IMR-90 (cell line): ENCODE results near the gene SRSF4. TPM values are rescaled to one million over a fixed set of nuclear protein-coding genes. Genes with fewer than 3 reads are reported as not detected.

Experiments used
- ATAC-seq: fragments of 200-7000 bp; cut with Tn5 transposase; 2 replicates; pipeline ENCODE4 v1.9.1; 2020; ENCODE audit warnings: low read depth, mild to moderate bottlenecking, moderate library complexity
- BruUV-seq: library from RNA; stranded (reverse); fragments of 400-500 nt; replicated peaks from 2 replicates; lab custom pipeline; 2021; lab: Mats Ljungman, UMichigan
- CTCF ChIA-PET: fragments of 300-600 bp; formaldehyde crosslinking; extraction: SDS; loops from one replicate; lab custom pipeline; 2021; ENCODE audit warnings: antibody characterized with exemption; lab: Yijun Ruan, JAX
- POLR2A ChIA-PET: fragments of 300-600 bp; sonication (Branson Sonifier 250); formaldehyde crosslinking; loops from one replicate; lab custom pipeline; 2022; ENCODE audit warnings: antibody characterized with exemption; ENCODE audit not compliant: unreplicated experiment; lab: Charles Lee
- DNase-seq: peaks from one replicate; pipeline ENCODE4 v3.0.0; 2013
- H2AFZ ChIP-seq: replicated peaks from 2 replicates; pipeline ENCODE3; 2013; ENCODE audit warnings: low read length, mild to moderate bottlenecking; ENCODE audit not compliant: poor library complexity
- H2AK5ac ChIP-seq: 2 replicates; pipeline ENCODE4 v1.6.1; 2013; ENCODE audit warnings: low read depth, low read length, inconsistent platforms
- H2AK9ac ChIP-seq: replicated peaks from 2 replicates; pipeline ENCODE3; 2013; ENCODE audit warnings: mild to moderate bottlenecking, low read depth, low read length, moderate library complexity; ENCODE audit not compliant: poor library complexity
- H2BK120ac ChIP-seq: 2 replicates; pipeline ENCODE4 v1.6.1; 2013; ENCODE audit warnings: low read depth, low read length, inconsistent platforms
- H2BK15ac ChIP-seq: 3 replicates; pipeline ENCODE4 v1.6.1; 2013; ENCODE audit warnings: low read depth, low read length, inconsistent platforms
- H2BK20ac ChIP-seq: 2 replicates; pipeline ENCODE4 v1.6.1; 2013; ENCODE audit warnings: low read depth, mild to moderate bottlenecking, inconsistent platforms, low read length, moderate library complexity
- H2BK5ac ChIP-seq: 2 replicates; pipeline ENCODE4 v1.6.1; 2013; ENCODE audit warnings: mild to moderate bottlenecking, low read depth, low read length, inconsistent platforms; ENCODE audit not compliant: poor library complexity, severe bottlenecking
- H3K14ac ChIP-seq: replicated peaks from 2 replicates; pipeline ENCODE4 v1.6.1; 2013; ENCODE audit warnings: low read depth, low read length, inconsistent platforms
- H3K18ac ChIP-seq: 2 replicates; pipeline ENCODE4 v1.6.1; 2013; ENCODE audit warnings: low read depth, low read length, control low read depth
- H3K23ac ChIP-seq: 2 replicates; pipeline ENCODE4 v1.6.1; 2013; ENCODE audit warnings: low read depth, low read length, inconsistent platforms
- H3K27ac ChIP-seq: 2 replicates; pipeline ENCODE4 v1.5.1; 2013; ENCODE audit warnings: mild to moderate bottlenecking, control low read depth, low read length; ENCODE audit not compliant: insufficient read depth
- H3K27me3 ChIP-seq: 2 replicates; pipeline ENCODE4 v1.6.1; 2013; ENCODE audit warnings: low read length; ENCODE audit not compliant: control insufficient read depth, insufficient read depth
- H3K36me3 ChIP-seq: 2 replicates; pipeline ENCODE4 v1.6.1; 2013; ENCODE audit warnings: low read length, mixed read lengths; ENCODE audit not compliant: control insufficient read depth, insufficient read depth
- H3K4ac ChIP-seq: 2 replicates; pipeline ENCODE4 v1.6.1; 2013; ENCODE audit warnings: low read depth, low read length, inconsistent platforms
- H3K4me1 ChIP-seq: 2 replicates; pipeline ENCODE4 v1.6.1; 2013; ENCODE audit warnings: low read length, mixed read lengths; ENCODE audit not compliant: control insufficient read depth, insufficient read depth
- H3K4me2 ChIP-seq: 2 replicates; pipeline ENCODE4 v1.6.1; 2013; ENCODE audit warnings: low read depth, mild to moderate bottlenecking, control low read depth, low read length, moderate library complexity
- H3K4me3 ChIP-seq: 2 replicates; pipeline ENCODE4 v1.5.1; 2013; ENCODE audit warnings: low read depth, mild to moderate bottlenecking, control low read depth, low read length, moderate library complexity; ENCODE audit not compliant: insufficient read depth
- H3K56ac ChIP-seq: 2 replicates; pipeline ENCODE4 v1.6.1; 2013; ENCODE audit warnings: low read length, inconsistent platforms; ENCODE audit not compliant: insufficient read depth; ENCODE audit errors: extremely low read depth
- H3K79me1 ChIP-seq, 2 experiments: 2 replicates each; pipeline ENCODE4 v1.6.1; 2013; ENCODE audit warnings: low read length in 2 of 2, inconsistent platforms in 1 of 2, low read depth in 1 of 2
- H3K9ac ChIP-seq: 2 replicates; pipeline ENCODE4 v1.6.1; 2013; ENCODE audit warnings: low read depth, low read length, control low read depth
- H3K9me1 ChIP-seq: 2 replicates; pipeline ENCODE4 v1.6.1; 2013; ENCODE audit warnings: low read length, inconsistent platforms; ENCODE audit not compliant: insufficient read depth
- H3K9me3 ChIP-seq: 2 replicates; pipeline ENCODE4 v1.6.1; 2013; ENCODE audit warnings: low read length; ENCODE audit not compliant: control insufficient read depth, insufficient read depth
- H4K20me1 ChIP-seq: 2 replicates; pipeline ENCODE4 v1.6.1; 2013; ENCODE audit warnings: low read length, inconsistent platforms; ENCODE audit not compliant: insufficient read depth
- H4K5ac ChIP-seq: 2 replicates; pipeline ENCODE4 v1.6.1; 2013; ENCODE audit warnings: mild to moderate bottlenecking, low read depth, low read length, control low read depth
- H4K8ac ChIP-seq, 2 experiments: 2 replicates each; pipeline ENCODE4 v1.6.1; 2013; ENCODE audit warnings: low read depth in 2 of 2, low read length in 2 of 2, control low read depth in 1 of 2, inconsistent platforms in 1 of 2
- H4K91ac ChIP-seq: 2 replicates; pipeline ENCODE4 v1.6.1; 2013; ENCODE audit warnings: low read depth, low read length, inconsistent platforms; ENCODE audit not compliant: insufficient read depth
- BHLHE40 ChIP-seq: fragments of 150-350 bp; IDR thresholded peaks from 2 replicates; pipeline ENCODE4 v1.6.1; 2016; ENCODE audit warnings: mild to moderate bottlenecking, low read depth, low read length
- CEBPB ChIP-seq: IDR thresholded peaks from 2 replicates; pipeline ENCODE4 v1.6.1; 2012; ENCODE audit warnings: low read depth, low read length, improper control_type of control experiment
- CHD1 ChIP-seq: IDR thresholded peaks from 2 replicates; pipeline ENCODE4 v1.6.1; 2012; ENCODE audit warnings: low read depth, low read length, improper control_type of control experiment
- ELK1 ChIP-seq: fragments of 150-350 bp; IDR thresholded peaks from 2 replicates; pipeline ENCODE4 v1.6.1; 2016; ENCODE audit warnings: low read depth, mild to moderate bottlenecking, low read length, moderate library complexity, borderline replicate concordance
- FOS ChIP-seq: fragments of 150-350 bp; IDR thresholded peaks from 2 replicates; pipeline ENCODE4 v1.6.1; 2016; ENCODE audit warnings: low read depth, low read length
- MAFK ChIP-seq: IDR thresholded peaks from 2 replicates; pipeline ENCODE4 v1.6.1; 2012; ENCODE audit warnings: low read depth, low read length, improper control_type of control experiment
- MAZ ChIP-seq: IDR thresholded peaks from 2 replicates; pipeline ENCODE4 v1.6.1; 2012; ENCODE audit warnings: low read depth, mild to moderate bottlenecking, low read length, improper control_type of control experiment, moderate library complexity, borderline replicate concordance
- MXI1 ChIP-seq: IDR thresholded peaks from 2 replicates; pipeline ENCODE4 v1.6.1; 2012; ENCODE audit warnings: low read depth, mild to moderate bottlenecking, low read length, moderate library complexity, borderline replicate concordance
- POLR2A ChIP-seq: IDR thresholded peaks from 2 replicates; pipeline ENCODE4 v1.6.1; 2012; ENCODE audit warnings: mild to moderate bottlenecking, low read depth, low read length
- RAD21 ChIP-seq: IDR thresholded peaks from 2 replicates; pipeline ENCODE4 v1.6.1; 2012; ENCODE audit warnings: low read length, improper control_type of control experiment
- RFX5 ChIP-seq: IDR thresholded peaks from 2 replicates; pipeline ENCODE4 v1.8.0; 2012; ENCODE audit warnings: low read depth, mild to moderate bottlenecking, low read length, moderate library complexity
- SMC3 ChIP-seq: fragments of 150-350 bp; IDR thresholded peaks from 2 replicates; pipeline ENCODE4 v1.6.1; 2016; ENCODE audit warnings: low read depth, mild to moderate bottlenecking, antibody characterized with exemption, low read length, moderate library complexity
- WGBS, 2 experiments: methylation state at CpG; one replicate each; pipeline versions ENCODE4 v1.1.5 to v1.1.7; 2013; ENCODE audit warnings: missing lambda C conversion rate in 2 of 2; ENCODE audit not compliant: insufficient read length in 1 of 2; ENCODE audit errors: extremely low coverage in 2 of 2; 5-methylcytosine and 5-hydroxymethylcytosine counted together
- dilution Hi-C: fragments of 300-500 bp; cut with HindIII; formaldehyde crosslinking; loops from one replicate; pipeline ENCODE4 v1.14.3; 2018; ENCODE audit warnings: low sequenced_read_pairs; ENCODE audit not compliant: unreplicated experiment
- in situ Hi-C: fragments of 300-500 bp; cut with MboI; formaldehyde crosslinking; loops from 3 replicates; pipeline ENCODE4 v1.14.3; 2019; ENCODE audit warnings: low sequenced_read_pairs, inconsistent platforms, mixed read lengths
- intact Hi-C: fragments of 100-400 bp; cut with micrococcal nuclease; formaldehyde crosslinking; loops from 2 replicates; pipeline ENCODE4 v1.10.0; 2022
- polyA plus RNA-seq, 3 experiments: library from polyadenylated mRNA; depleted of rRNA; stranded (reverse); fragments of >200 nt; gene quantifications; 2 replicates each; pipeline ENCODE4 v1.2.3, GENCODE V29; 2012; ENCODE audit warnings: low replicate concordance in 1 of 3
- total RNA-seq: library from RNA; depleted of rRNA; stranded (reverse); fragments of >200 nt; gene quantifications from 2 replicates; pipeline ENCODE4 v1.2.3, GENCODE V29; 2012
- TF ChIP-seq, protein P1 (sequence below): fragments of 150-350 bp; IDR thresholded peaks from 2 replicates; pipeline ENCODE4 v1.6.1; 2017; ENCODE audit warnings: mild to moderate bottlenecking, antibody characterized with exemption, low read length, low read depth

SRSF4 gene
- total and polyA plus RNA-seq, 2 of the 4 experiments (the other 2 are of a cell fraction): 20.8 to 48.5 TPM

- TF ChIP-seq, protein P1, sequence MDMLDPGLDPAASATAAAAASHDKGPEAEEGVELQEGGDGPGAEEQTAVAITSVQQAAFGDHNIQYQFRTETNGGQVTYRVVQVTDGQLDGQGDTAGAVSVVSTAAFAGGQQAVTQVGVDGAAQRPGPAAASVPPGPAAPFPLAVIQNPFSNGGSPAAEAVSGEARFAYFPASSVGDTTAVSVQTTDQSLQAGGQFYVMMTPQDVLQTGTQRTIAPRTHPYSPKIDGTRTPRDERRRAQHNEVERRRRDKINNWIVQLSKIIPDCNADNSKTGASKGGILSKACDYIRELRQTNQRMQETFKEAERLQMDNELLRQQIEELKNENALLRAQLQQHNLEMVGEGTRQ: no peak
- TF ChIP-seq MXI1: no peak
- no peak for TF ChIP-seq FOS
These were observed 59.6 kb downstream of the SRSF4 start (continued) for GRCh38 chr1:29121936-29122681.

DNA sequence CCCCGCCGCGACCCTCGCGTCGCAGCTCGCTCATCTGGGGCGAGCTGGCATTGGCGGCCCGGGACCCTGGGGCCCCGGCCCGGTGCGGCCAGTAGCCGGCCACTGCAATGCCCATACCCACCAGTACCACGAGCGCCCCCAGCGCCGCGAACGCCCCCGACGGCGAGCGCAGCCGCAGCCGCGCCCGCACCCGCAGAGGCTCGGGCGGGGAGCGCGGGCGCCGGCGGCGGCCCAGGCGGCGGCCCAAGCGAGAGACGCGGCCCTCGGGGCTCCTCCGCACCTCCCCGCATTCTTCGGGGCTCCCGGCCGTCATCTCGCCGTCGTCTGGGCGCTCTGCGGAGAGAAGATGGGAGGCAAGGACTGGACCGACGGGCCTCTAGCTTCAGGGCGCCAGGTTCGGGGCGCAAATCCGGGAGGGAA is 60.2 kb downstream of the SRSF4 start:
- no peak overlapping the region for H2AK5ac ChIP-seq
- no peaks in the 10 kb centered on the region; the same call in 1 of the 2 replicates for H4K20me1 ChIP-seq
- H3K9ac ChIP-seq: 0 out of 2 replicates have a peak overlapping the region, but pooled peaks have one; percentile 67
- peaks cover 0 to 13% of the 10 kb centered on the region in 2 experiments; a peak in 1 of 4 replicates for H3K79me1 ChIP-seq
- H3K18ac ChIP-seq: no peak overlapping the region
- no peak overlapping the region for H4K8ac ChIP-seq
- no peak overlapping the region for H4K5ac ChIP-seq
- intact Hi-C loops (loop anchor here (5.0 kb wide), 1 partner anchor 239 kb away; no protein-coding TSS in a partner anchor), dilution Hi-C loops (no loop called here), in situ Hi-C loops (no loop called here)
- POLR2A ChIA-PET: no interaction called here
- H3K27me3 ChIP-seq: no peaks in the 10 kb centered on the region
- no peak overlapping the region for H3K56ac ChIP-seq
- ATAC-seq (no peak), DNase-seq (no peak)
- no peaks in the 10 kb centered on the region for H3K36me3 ChIP-seq
- peak overlapping the region; percentile 11; the same call in 1 of the 2 replicates for H3K4me2 ChIP-seq
- 30% methylated on average over 4 of the region's 59 CpGs; no CpG with 5 or more reads in 1 of the 2 experiments for WGBS, 2 experiments
- H2BK5ac ChIP-seq: no peak overlapping the region
- H2BK15ac ChIP-seq: no peak overlapping the region
- no peaks in the 10 kb centered on the region; the same call in 1 of the 2 replicates for H3K9me1 ChIP-seq
- no peak overlapping the region for H4K91ac ChIP-seq
- H2BK20ac ChIP-seq: no peak overlapping the region
- H3K14ac ChIP-seq: no peak overlapping the region
- peaks cover 17% of the 10 kb centered on the region for H3K4me1 ChIP-seq
- no peak overlapping the region for H3K27ac ChIP-seq
- no peak overlapping the region for H3K4ac ChIP-seq
- no peaks in the 10 kb centered on the region for H3K9me3 ChIP-seq
- CTCF ChIA-PET: interaction anchor here (0.7 kb wide), 1 partner anchor 92 kb away, joined by 3 read pairs; no protein-coding TSS in a partner anchor
- H2AFZ ChIP-seq: peak overlapping the region; percentile 88
- peak overlapping the region; percentile 54 for H3K4me3 ChIP-seq
- peak overlapping the region; percentile 99 for H2AK9ac ChIP-seq
- no peak overlapping the region for H3K23ac ChIP-seq
- BruUV-seq: no TSS peak
- H2BK120ac ChIP-seq: no peak overlapping the region
- TF ChIP-seq RAD21 (no peak), CEBPB (no peak), MAFK (no peak), MAZ (no peak), BHLHE40 (no peak), ELK1 (no peak), RFX5 (no peak), CHD1 (no peak), POLR2A (no peak), SMC3 (no peak)
- TF ChIP-seq, protein P1: no peak
